ENCODE data around the gene RAB21. TPM values are rescaled to one million over a fixed set of nuclear protein-coding genes. Genes with fewer than 3 reads are reported as not detected.

The RAB21 gene
- total and polyA plus RNA-seq, 2 donors (not counting 1 experiment from before 2014, with no cell fraction given): 11.4 to 27.4 TPM

DNA sequence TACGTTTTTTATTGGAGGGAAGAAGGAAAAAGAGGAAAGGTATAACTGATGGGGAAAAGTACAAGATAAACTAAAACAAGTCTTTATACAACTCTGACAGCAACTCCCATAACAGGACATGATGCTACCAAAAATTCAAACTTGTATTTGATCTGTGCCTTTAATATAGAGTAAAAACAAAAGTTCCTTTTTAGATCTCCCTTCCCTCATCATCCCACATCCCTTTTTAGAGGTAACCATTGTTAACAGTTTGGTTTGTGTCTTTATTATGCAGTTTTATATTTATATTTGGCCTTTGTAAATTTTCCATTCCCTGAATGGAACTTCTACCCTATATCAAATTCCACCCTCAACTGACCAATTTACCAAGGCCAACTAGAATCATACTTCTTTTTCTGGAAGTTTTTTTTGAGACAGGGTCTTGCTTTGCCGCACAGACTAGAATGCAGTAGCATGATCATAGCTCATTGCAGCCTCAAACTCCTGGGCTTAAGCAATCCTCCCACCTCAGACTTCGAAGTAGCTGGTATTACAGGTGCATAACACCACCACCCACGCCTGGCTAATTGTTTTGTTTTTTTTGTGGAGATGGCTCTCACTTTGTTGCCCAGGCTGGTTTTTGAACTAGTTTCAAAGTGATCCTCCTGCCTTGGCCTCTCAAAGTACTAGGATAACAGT is 36.9 kb downstream of the RAB21 start:
- no peak for TF ChIP-seq EZH2 (IDR thresholded peaks at IDR 0.05; ENCODE audit: low read length, missing control alignments)
- TF ChIP-seq, protein P1, sequence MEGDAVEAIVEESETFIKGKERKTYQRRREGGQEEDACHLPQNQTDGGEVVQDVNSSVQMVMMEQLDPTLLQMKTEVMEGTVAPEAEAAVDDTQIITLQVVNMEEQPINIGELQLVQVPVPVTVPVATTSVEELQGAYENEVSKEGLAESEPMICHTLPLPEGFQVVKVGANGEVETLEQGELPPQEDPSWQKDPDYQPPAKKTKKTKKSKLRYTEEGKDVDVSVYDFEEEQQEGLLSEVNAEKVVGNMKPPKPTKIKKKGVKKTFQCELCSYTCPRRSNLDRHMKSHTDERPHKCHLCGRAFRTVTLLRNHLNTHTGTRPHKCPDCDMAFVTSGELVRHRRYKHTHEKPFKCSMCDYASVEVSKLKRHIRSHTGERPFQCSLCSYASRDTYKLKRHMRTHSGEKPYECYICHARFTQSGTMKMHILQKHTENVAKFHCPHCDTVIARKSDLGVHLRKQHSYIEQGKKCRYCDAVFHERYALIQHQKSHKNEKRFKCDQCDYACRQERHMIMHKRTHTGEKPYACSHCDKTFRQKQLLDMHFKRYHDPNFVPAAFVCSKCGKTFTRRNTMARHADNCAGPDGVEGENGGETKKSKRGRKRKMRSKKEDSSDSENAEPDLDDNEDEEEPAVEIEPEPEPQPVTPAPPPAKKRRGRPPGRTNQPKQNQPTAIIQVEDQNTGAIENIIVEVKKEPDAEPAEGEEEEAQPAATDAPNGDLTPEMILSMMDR (conservative IDR thresholded peaks at IDR 0.05 in 1 of 2, IDR thresholded peaks at IDR 0.05 in 1 of 2; ENCODE audit: low read depth in 1 of 2, low read length in 2 of 2): no peak
- Histone ChIP-seq H2AFZ (ENCODE audit: low read length) (no peak overlapping the region), H3K4me2 (ENCODE audit: extremely low read depth, insufficient read depth, low read length) (no peak overlapping the region), H3K27me3 (ENCODE audit: control insufficient read depth, insufficient read depth, low read length) (no peaks in the 10 kb centered on the region), H3K4me1 (ENCODE audit: control insufficient read depth, extremely low read depth, insufficient read depth, low read length) (no peaks in the 10 kb centered on the region), H3K36me3 (ENCODE audit: control insufficient read depth, insufficient read depth, low read length) (no peaks in the 10 kb centered on the region), H3K27ac (ENCODE audit: insufficient read depth, low read length) (no peak overlapping the region), H3K4me3 (replicated peaks in 1 of 4; ENCODE audit: control extremely low read depth in 1 of 4, insufficient read depth in 1 of 4, low read depth in 3 of 4, low read length in 4 of 4) (no peak overlapping the region), H3K9ac (ENCODE audit: insufficient read depth, low read length) (no peak overlapping the region), H4K20me1 (ENCODE audit: control insufficient read depth, extremely low read depth, insufficient read depth, low read length) (no peaks in the 10 kb centered on the region), H3K79me2 (ENCODE audit: control insufficient read depth, insufficient read depth, low read length) (no peaks in the 10 kb centered on the region), H3K9me3 (ENCODE audit: control insufficient read depth, insufficient read depth, low read depth, low read length) (no peaks in the 10 kb centered on the region)
- DNase-seq (ENCODE audit: low read depth in 2 of 2): no peak

- Histone ChIP-seq H3K27ac (ENCODE audit: insufficient read depth, low read length) (no peak overlapping the region), H3K36me3 (ENCODE audit: control insufficient read depth, insufficient read depth, low read length) (no peaks in the 10 kb centered on the region), H3K4me3 (replicated peaks in 1 of 4; ENCODE audit: control extremely low read depth in 1 of 4, insufficient read depth in 1 of 4, low read depth in 3 of 4, low read length in 4 of 4) (no peak overlapping the region), H3K4me1 (ENCODE audit: control insufficient read depth, extremely low read depth, insufficient read depth, low read length) (no peaks in the 10 kb centered on the region), H2AFZ (ENCODE audit: low read length) (no peak overlapping the region), H3K27me3 (ENCODE audit: control insufficient read depth, insufficient read depth, low read length) (no peaks in the 10 kb centered on the region), H3K9me3 (ENCODE audit: control insufficient read depth, insufficient read depth, low read depth, low read length) (no peaks in the 10 kb centered on the region), H4K20me1 (ENCODE audit: control insufficient read depth, extremely low read depth, insufficient read depth, low read length) (no peaks in the 10 kb centered on the region), H3K9ac (ENCODE audit: insufficient read depth, low read length) (no peak overlapping the region), H3K79me2 (ENCODE audit: control insufficient read depth, insufficient read depth, low read length) (no peaks in the 10 kb centered on the region), H3K4me2 (ENCODE audit: extremely low read depth, insufficient read depth, low read length) (no peak overlapping the region)
- DNase-seq (ENCODE audit: low read depth in 2 of 2): no peak
- no peak for TF ChIP-seq EZH2 (IDR thresholded peaks at IDR 0.05; ENCODE audit: low read length, missing control alignments)
- TF ChIP-seq, protein P1 (conservative IDR thresholded peaks at IDR 0.05 in 1 of 2, IDR thresholded peaks at IDR 0.05 in 1 of 2; ENCODE audit: low read depth in 1 of 2, low read length in 2 of 2): no peak
These were observed 37.9 kb downstream of the RAB21 start for GRCh38 chr12:71792599-71792998.

DNA sequence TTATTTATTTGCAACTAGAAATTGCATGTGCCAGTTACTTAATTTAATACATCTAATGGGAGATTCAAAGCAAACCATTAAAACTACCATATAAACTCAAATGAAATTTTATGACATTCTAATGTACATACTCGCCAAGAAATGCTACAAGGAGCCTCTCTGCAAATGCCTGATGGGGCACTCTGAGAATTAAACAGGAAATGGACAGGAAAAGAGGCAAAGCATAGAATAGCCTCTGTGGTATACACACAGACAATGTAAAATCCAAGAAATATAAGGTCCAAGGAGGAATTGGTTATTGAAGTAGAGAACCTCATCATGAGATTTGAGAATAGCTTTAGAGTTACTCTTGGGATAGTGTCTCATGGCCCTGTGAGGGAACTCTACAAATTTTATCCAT is 41.2 kb downstream of the RAB21 start:
- Histone ChIP-seq H3K9ac (ENCODE audit: insufficient read depth, low read length) (no peak overlapping the region), H3K9me3 (ENCODE audit: control insufficient read depth, insufficient read depth, low read depth, low read length) (no peaks in the 10 kb centered on the region), H3K79me2 (ENCODE audit: control insufficient read depth, insufficient read depth, low read length) (no peaks in the 10 kb centered on the region), H3K36me3 (ENCODE audit: control insufficient read depth, insufficient read depth, low read length) (no peaks in the 10 kb centered on the region), H3K27me3 (ENCODE audit: control insufficient read depth, insufficient read depth, low read length) (no peaks in the 10 kb centered on the region), H3K4me1 (ENCODE audit: control insufficient read depth, extremely low read depth, insufficient read depth, low read length) (no peaks in the 10 kb centered on the region), H3K27ac (ENCODE audit: insufficient read depth, low read length) (no peak overlapping the region), H3K4me3 (replicated peaks in 1 of 4; ENCODE audit: control extremely low read depth in 1 of 4, insufficient read depth in 1 of 4, low read depth in 3 of 4, low read length in 4 of 4) (no peak overlapping the region), H3K4me2 (ENCODE audit: extremely low read depth, insufficient read depth, low read length) (no peak overlapping the region), H2AFZ (ENCODE audit: low read length) (no peak overlapping the region), H4K20me1 (ENCODE audit: control insufficient read depth, extremely low read depth, insufficient read depth, low read length) (no peaks in the 10 kb centered on the region)
- no peak for TF ChIP-seq EZH2 (IDR thresholded peaks at IDR 0.05; ENCODE audit: low read length, missing control alignments)
- TF ChIP-seq, protein P1 (conservative IDR thresholded peaks at IDR 0.05 in 1 of 2, IDR thresholded peaks at IDR 0.05 in 1 of 2; ENCODE audit: low read depth in 1 of 2, low read length in 2 of 2): no peak
- no peak for DNase-seq (ENCODE audit: low read depth in 2 of 2)

Measured in fibroblast of lung (primary cell).